GM12872 (cell line): ENCODE data around the gene TMPRSS15.

Experiments
- CTCF ChIP-seq: IDR thresholded peaks from 3 replicates; pipeline ENCODE4 v1.5.1; 2011; ENCODE audit warnings: low read depth, mild to moderate bottlenecking, low read length, moderate library complexity; ENCODE audit not compliant: insufficient read depth

The TMPRSS15 gene

DNA sequence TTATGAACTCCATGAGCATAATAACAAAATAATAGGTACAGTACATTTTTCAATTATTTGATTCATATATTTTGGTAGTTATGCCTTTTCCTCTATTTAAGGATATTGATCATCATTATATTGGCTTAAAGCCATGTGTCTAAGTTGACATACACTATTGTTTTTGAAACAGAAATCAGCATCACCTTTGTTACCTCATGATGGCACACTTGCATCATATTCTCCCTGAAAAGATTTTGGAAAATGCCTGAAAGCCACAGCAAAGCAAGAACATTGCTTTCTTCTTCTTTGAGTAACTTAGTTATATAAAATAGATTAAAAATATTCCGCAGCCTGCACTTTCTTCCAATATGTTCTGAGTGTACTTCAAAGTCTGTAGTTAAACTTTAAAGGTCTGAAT, 33.3 kb downstream of the TMPRSS15 start:
- TF ChIP-seq CTCF = no peak

GRCh38 chr21:18369115-18369514, 34.5 kb downstream of the TMPRSS15 start:
- TF ChIP-seq CTCF = no peak

GRCh38 chr21:18368205-18368604, 35.4 kb downstream of the TMPRSS15 start:
- TF ChIP-seq CTCF = no peak

GRCh38 chr21:18356801-18357200, 46.8 kb downstream of the TMPRSS15 start:
- no peak for TF ChIP-seq CTCF

DNA sequence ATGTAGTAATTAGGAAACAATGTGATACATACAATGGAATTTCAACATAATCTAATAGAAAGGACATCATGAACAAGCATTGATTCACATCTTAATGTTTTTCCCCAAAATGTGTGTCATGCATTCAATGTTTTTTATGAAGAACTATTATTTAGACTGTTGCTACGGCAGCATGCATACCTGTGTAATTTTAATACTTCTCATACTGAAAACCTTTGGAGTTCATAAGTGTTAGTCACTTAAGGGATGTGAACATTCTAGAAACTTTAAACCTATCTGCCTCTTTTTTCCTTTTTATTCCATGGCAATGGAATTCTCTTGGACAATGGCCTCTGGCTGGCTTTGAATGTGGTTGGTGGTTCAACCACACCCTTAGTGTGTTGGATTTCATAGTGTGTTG, 48.6 kb downstream of the TMPRSS15 start:
- no peak for TF ChIP-seq CTCF

GRCh38 chr21:18350216-18350615, 53.4 kb downstream of the TMPRSS15 start:
- TF ChIP-seq CTCF = no peak

GRCh38 chr21:18349468-18349867, 54.1 kb downstream of the TMPRSS15 start:
- no peak for TF ChIP-seq CTCF

- no peak for TF ChIP-seq CTCF
Observed at GRCh38 chr21:18340387-18340942, 63.1 kb downstream of the TMPRSS15 start.
